IMR-90 (cell line): Measurements from ENCODE around the gene SELENOP. TPM values are rescaled to one million over a fixed set of nuclear protein-coding genes. Genes with fewer than 3 reads are reported as not detected.

Experiments
- ATAC-seq: fragments of 200-7000 bp; cut with Tn5 transposase; 2 replicates; pipeline ENCODE4 v1.9.1; 2020; ENCODE audit warnings: low read depth, mild to moderate bottlenecking, moderate library complexity
- BruUV-seq: library from RNA; stranded (reverse); fragments of 400-500 nt; replicated peaks from 2 replicates; lab custom pipeline; 2021; lab: Mats Ljungman, UMichigan
- CTCF ChIA-PET: fragments of 300-600 bp; formaldehyde crosslinking; extraction: SDS; loops from one replicate; lab custom pipeline; 2021; ENCODE audit warnings: antibody characterized with exemption; lab: Yijun Ruan, JAX
- POLR2A ChIA-PET: fragments of 300-600 bp; sonication (Branson Sonifier 250); formaldehyde crosslinking; loops from one replicate; lab custom pipeline; 2022; ENCODE audit warnings: antibody characterized with exemption; ENCODE audit not compliant: unreplicated experiment; lab: Charles Lee
- DNase-seq: peaks from one replicate; pipeline ENCODE4 v3.0.0; 2013
- H2AFZ ChIP-seq: replicated peaks from 2 replicates; pipeline ENCODE3; 2013; ENCODE audit warnings: low read length, mild to moderate bottlenecking; ENCODE audit not compliant: poor library complexity
- H2AK5ac ChIP-seq: 2 replicates; pipeline ENCODE4 v1.6.1; 2013; ENCODE audit warnings: low read depth, low read length, inconsistent platforms
- H2AK9ac ChIP-seq: replicated peaks from 2 replicates; pipeline ENCODE3; 2013; ENCODE audit warnings: mild to moderate bottlenecking, low read depth, low read length, moderate library complexity; ENCODE audit not compliant: poor library complexity
- H2BK120ac ChIP-seq: 2 replicates; pipeline ENCODE4 v1.6.1; 2013; ENCODE audit warnings: low read depth, low read length, inconsistent platforms
- H2BK15ac ChIP-seq: 3 replicates; pipeline ENCODE4 v1.6.1; 2013; ENCODE audit warnings: low read depth, low read length, inconsistent platforms
- H2BK20ac ChIP-seq: 2 replicates; pipeline ENCODE4 v1.6.1; 2013; ENCODE audit warnings: low read depth, mild to moderate bottlenecking, inconsistent platforms, low read length, moderate library complexity
- H2BK5ac ChIP-seq: 2 replicates; pipeline ENCODE4 v1.6.1; 2013; ENCODE audit warnings: mild to moderate bottlenecking, low read depth, low read length, inconsistent platforms; ENCODE audit not compliant: poor library complexity, severe bottlenecking
- H3K14ac ChIP-seq: replicated peaks from 2 replicates; pipeline ENCODE4 v1.6.1; 2013; ENCODE audit warnings: low read depth, low read length, inconsistent platforms
- H3K18ac ChIP-seq: 2 replicates; pipeline ENCODE4 v1.6.1; 2013; ENCODE audit warnings: low read depth, low read length, control low read depth
- H3K23ac ChIP-seq: 2 replicates; pipeline ENCODE4 v1.6.1; 2013; ENCODE audit warnings: low read depth, low read length, inconsistent platforms
- H3K27ac ChIP-seq: 2 replicates; pipeline ENCODE4 v1.5.1; 2013; ENCODE audit warnings: mild to moderate bottlenecking, control low read depth, low read length; ENCODE audit not compliant: insufficient read depth
- H3K27me3 ChIP-seq: 2 replicates; pipeline ENCODE4 v1.6.1; 2013; ENCODE audit warnings: low read length; ENCODE audit not compliant: control insufficient read depth, insufficient read depth
- H3K36me3 ChIP-seq: 2 replicates; pipeline ENCODE4 v1.6.1; 2013; ENCODE audit warnings: low read length, mixed read lengths; ENCODE audit not compliant: control insufficient read depth, insufficient read depth
- H3K4ac ChIP-seq: 2 replicates; pipeline ENCODE4 v1.6.1; 2013; ENCODE audit warnings: low read depth, low read length, inconsistent platforms
- H3K4me1 ChIP-seq: 2 replicates; pipeline ENCODE4 v1.6.1; 2013; ENCODE audit warnings: low read length, mixed read lengths; ENCODE audit not compliant: control insufficient read depth, insufficient read depth
- H3K4me2 ChIP-seq: 2 replicates; pipeline ENCODE4 v1.6.1; 2013; ENCODE audit warnings: low read depth, mild to moderate bottlenecking, control low read depth, low read length, moderate library complexity
- H3K4me3 ChIP-seq: 2 replicates; pipeline ENCODE4 v1.5.1; 2013; ENCODE audit warnings: low read depth, mild to moderate bottlenecking, control low read depth, low read length, moderate library complexity; ENCODE audit not compliant: insufficient read depth
- H3K56ac ChIP-seq: 2 replicates; pipeline ENCODE4 v1.6.1; 2013; ENCODE audit warnings: low read length, inconsistent platforms; ENCODE audit not compliant: insufficient read depth; ENCODE audit errors: extremely low read depth
- H3K79me1 ChIP-seq, 2 experiments: 2 replicates each; pipeline ENCODE4 v1.6.1; 2013; ENCODE audit warnings: low read length in 2 of 2, inconsistent platforms in 1 of 2, low read depth in 1 of 2
- H3K9ac ChIP-seq: 2 replicates; pipeline ENCODE4 v1.6.1; 2013; ENCODE audit warnings: low read depth, low read length, control low read depth
- H3K9me1 ChIP-seq: 2 replicates; pipeline ENCODE4 v1.6.1; 2013; ENCODE audit warnings: low read length, inconsistent platforms; ENCODE audit not compliant: insufficient read depth
- H3K9me3 ChIP-seq: 2 replicates; pipeline ENCODE4 v1.6.1; 2013; ENCODE audit warnings: low read length; ENCODE audit not compliant: control insufficient read depth, insufficient read depth
- H4K20me1 ChIP-seq: 2 replicates; pipeline ENCODE4 v1.6.1; 2013; ENCODE audit warnings: low read length, inconsistent platforms; ENCODE audit not compliant: insufficient read depth
- H4K5ac ChIP-seq: 2 replicates; pipeline ENCODE4 v1.6.1; 2013; ENCODE audit warnings: mild to moderate bottlenecking, low read depth, low read length, control low read depth
- H4K8ac ChIP-seq, 2 experiments: 2 replicates each; pipeline ENCODE4 v1.6.1; 2013; ENCODE audit warnings: low read depth in 2 of 2, low read length in 2 of 2, control low read depth in 1 of 2, inconsistent platforms in 1 of 2
- H4K91ac ChIP-seq: 2 replicates; pipeline ENCODE4 v1.6.1; 2013; ENCODE audit warnings: low read depth, low read length, inconsistent platforms; ENCODE audit not compliant: insufficient read depth
- CEBPB ChIP-seq: IDR thresholded peaks from 2 replicates; pipeline ENCODE4 v1.6.1; 2012; ENCODE audit warnings: low read depth, low read length, improper control_type of control experiment
- ELK1 ChIP-seq: fragments of 150-350 bp; IDR thresholded peaks from 2 replicates; pipeline ENCODE4 v1.6.1; 2016; ENCODE audit warnings: low read depth, mild to moderate bottlenecking, low read length, moderate library complexity, borderline replicate concordance
- FOS ChIP-seq: fragments of 150-350 bp; IDR thresholded peaks from 2 replicates; pipeline ENCODE4 v1.6.1; 2016; ENCODE audit warnings: low read depth, low read length
- MAZ ChIP-seq: IDR thresholded peaks from 2 replicates; pipeline ENCODE4 v1.6.1; 2012; ENCODE audit warnings: low read depth, mild to moderate bottlenecking, low read length, improper control_type of control experiment, moderate library complexity, borderline replicate concordance
- RAD21 ChIP-seq: IDR thresholded peaks from 2 replicates; pipeline ENCODE4 v1.6.1; 2012; ENCODE audit warnings: low read length, improper control_type of control experiment
- USF2 ChIP-seq: fragments of 150-350 bp; IDR thresholded peaks from 2 replicates; pipeline ENCODE4 v1.6.1; 2017; ENCODE audit warnings: mild to moderate bottlenecking, antibody characterized with exemption, low read length, low read depth
- WGBS, 2 experiments: methylation state at CpG; one replicate each; pipeline versions ENCODE4 v1.1.5 to v1.1.7; 2013; ENCODE audit warnings: missing lambda C conversion rate in 2 of 2; ENCODE audit not compliant: insufficient read length in 1 of 2; ENCODE audit errors: extremely low coverage in 2 of 2; 5-methylcytosine and 5-hydroxymethylcytosine counted together
- dilution Hi-C: fragments of 300-500 bp; cut with HindIII; formaldehyde crosslinking; loops from one replicate; pipeline ENCODE4 v1.14.3; 2018; ENCODE audit warnings: low sequenced_read_pairs; ENCODE audit not compliant: unreplicated experiment
- in situ Hi-C: fragments of 300-500 bp; cut with MboI; formaldehyde crosslinking; loops from 3 replicates; pipeline ENCODE4 v1.14.3; 2019; ENCODE audit warnings: low sequenced_read_pairs, inconsistent platforms, mixed read lengths
- intact Hi-C: fragments of 100-400 bp; cut with micrococcal nuclease; formaldehyde crosslinking; loops from 2 replicates; pipeline ENCODE4 v1.10.0; 2022
- polyA plus RNA-seq, 3 experiments: library from polyadenylated mRNA; depleted of rRNA; stranded (reverse); fragments of >200 nt; gene quantifications; 2 replicates each; pipeline ENCODE4 v1.2.3, GENCODE V29; 2012; ENCODE audit warnings: low replicate concordance in 1 of 3
- total RNA-seq: library from RNA; depleted of rRNA; stranded (reverse); fragments of >200 nt; gene quantifications from 2 replicates; pipeline ENCODE4 v1.2.3, GENCODE V29; 2012

Gene SELENOP
- total and polyA plus RNA-seq, 2 of the 4 experiments (the other 2 are of a cell fraction), result 0.55 to 1.1 TPM

GRCh38 chr5:42779083-42779482 is 32.6 kb downstream of the SELENOP start:
- in situ Hi-C loops (no loop called here), intact Hi-C loops (no loop called here), dilution Hi-C loops (no loop called here)
- Histone ChIP-seq H3K79me1 (no peaks in the 10 kb centered on the region), H2BK5ac (no peak overlapping the region), H3K27ac (no peak overlapping the region), H2AK9ac (no peak overlapping the region), H2BK120ac (no peak overlapping the region), H4K5ac (no peak overlapping the region), H3K9ac (no peak overlapping the region), H3K4me3 (no peak overlapping the region), H2BK15ac (no peak overlapping the region), H4K8ac (no peak overlapping the region), H3K9me1 (no peaks in the 10 kb centered on the region), H2BK20ac (no peak overlapping the region), H3K9me3 (no peaks in the 10 kb centered on the region), H3K4me1 (no peaks in the 10 kb centered on the region), H3K27me3 (no peaks in the 10 kb centered on the region), H4K20me1 (no peaks in the 10 kb centered on the region), H3K56ac (no peak overlapping the region), H3K23ac (no peak overlapping the region), H3K36me3 (no peaks in the 10 kb centered on the region), H3K18ac (no peak overlapping the region), H2AFZ (no peak overlapping the region), H3K4ac (no peak overlapping the region), H3K14ac (no peak overlapping the region), H2AK5ac (no peak overlapping the region), H4K91ac (no peak overlapping the region), H3K4me2 (no peak overlapping the region)
- TF ChIP-seq RAD21 (no peak), MAZ (no peak), ELK1 (no peak), USF2 (no peak), FOS (no peak), CEBPB (no peak)
- ATAC-seq (no peak), DNase-seq (no peak)
- ChIA-PET POLR2A (no interaction called here), CTCF (no interaction called here)
- BruUV-seq, result no TSS peak
- no CpG with 5 or more reads among the region's 1 CpG for WGBS, 2 experiments
